DMS114 treated with DMSO at 0.1 percent for 48 hours (cell line): ENCODE results near the gene CD109.
"Not testable (repeated sequence)": the region's sequence is repeated elsewhere in the genome, so short reads cannot be mapped to it uniquely, and the experiment has no call there.

ENCODE experiments used
- DNase-seq: peaks from one replicate; lab custom pipeline; 2025; ENCODE audit not compliant: unreplicated experiment; lab: John Stamatoyannopoulos, UW

CD109 gene

GRCh38 chr6:73782911-73783310 is 86.9 kb downstream of the CD109 start:
- DNase-seq = no peak

- no peak for DNase-seq
These were observed 88.9 kb downstream of the CD109 start for GRCh38 chr6:73784726-73785505.

DNA sequence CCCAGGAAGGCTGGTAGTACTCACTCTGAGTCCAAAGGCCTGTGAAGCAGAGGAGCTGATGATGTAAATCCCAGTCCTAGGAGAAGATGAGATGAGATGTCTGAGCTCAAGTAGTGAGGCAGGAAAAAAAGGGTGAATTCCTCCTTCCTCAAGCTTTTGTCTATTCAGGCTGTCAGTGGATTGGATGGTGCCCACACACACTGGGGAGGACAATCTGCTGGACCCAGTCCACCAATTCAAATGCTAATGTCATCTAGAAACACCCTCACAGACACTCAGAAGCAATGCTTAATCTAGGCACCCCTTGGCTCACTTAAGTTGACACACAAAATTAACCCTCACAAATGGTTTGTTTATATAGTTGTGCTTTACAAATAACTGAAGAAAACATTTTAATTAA is 94.6 kb downstream of the CD109 start:
- DNase-seq = no peak

DNA sequence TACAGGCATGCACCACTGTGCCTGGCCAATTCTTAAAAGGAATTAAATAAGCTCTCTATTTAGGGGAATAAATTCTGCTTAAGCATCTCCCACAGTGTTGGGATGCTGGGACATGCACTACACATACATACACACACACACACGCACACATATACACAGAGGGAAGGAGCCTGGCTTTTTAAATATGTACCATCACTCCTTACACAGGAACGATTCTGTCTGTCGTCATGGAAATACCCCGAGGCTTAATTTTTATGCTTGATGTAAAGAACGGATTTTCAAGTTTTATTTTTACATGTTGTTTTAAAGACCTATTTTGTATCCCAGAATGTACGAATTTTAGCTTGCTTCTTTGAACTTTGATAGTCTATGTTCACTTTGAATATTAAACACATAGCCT is 95.3 kb downstream of the CD109 start:
- DNase-seq = no peak

- DNase-seq = no peak
These were observed 96.7 kb downstream of the CD109 start for GRCh38 chr6:73792738-73793137.

DNA sequence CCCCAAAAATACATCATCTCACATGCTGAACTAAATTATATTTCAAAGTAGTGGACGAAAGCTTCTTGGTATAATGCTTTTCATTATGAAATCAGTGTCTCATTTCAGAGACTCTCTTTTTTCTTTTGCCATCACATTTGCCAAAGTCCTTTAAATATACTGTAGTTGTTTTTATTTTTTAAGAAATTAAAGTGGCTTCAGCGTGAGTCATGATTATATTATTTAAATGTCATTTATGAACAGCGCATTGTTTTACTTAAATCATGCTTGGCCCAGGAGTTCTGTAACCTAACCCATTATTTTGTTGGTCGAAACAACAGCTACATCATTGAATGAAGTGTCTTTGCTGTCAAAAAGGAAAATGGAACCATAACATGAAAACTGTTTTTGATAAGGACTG is 100.9 kb downstream of the CD109 start:
- DNase-seq = no peak

DNA sequence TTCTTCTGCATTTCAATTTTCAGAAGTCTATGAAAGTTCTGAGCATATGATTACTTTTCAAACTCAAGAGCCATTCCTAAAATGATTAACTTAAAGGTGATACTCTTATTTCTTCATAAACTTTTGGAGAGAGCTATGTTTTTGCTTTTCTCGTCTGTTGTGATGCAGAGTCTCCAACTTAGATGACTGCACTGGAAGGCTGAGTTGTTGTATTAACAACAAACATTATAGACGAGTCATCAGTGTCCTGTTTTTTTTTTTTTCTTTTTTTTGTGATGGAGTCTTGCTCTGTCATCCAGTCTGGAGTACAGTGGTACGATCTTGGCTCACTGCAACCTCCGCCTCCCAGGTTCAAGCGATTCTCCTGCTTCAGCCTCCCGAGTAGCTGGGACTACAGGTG is 101.9 kb downstream of the CD109 start:
- DNase-seq = no peak

- no peak for DNase-seq
These were observed 102.6 kb downstream of the CD109 start for GRCh38 chr6:73798592-73798991.

DNA sequence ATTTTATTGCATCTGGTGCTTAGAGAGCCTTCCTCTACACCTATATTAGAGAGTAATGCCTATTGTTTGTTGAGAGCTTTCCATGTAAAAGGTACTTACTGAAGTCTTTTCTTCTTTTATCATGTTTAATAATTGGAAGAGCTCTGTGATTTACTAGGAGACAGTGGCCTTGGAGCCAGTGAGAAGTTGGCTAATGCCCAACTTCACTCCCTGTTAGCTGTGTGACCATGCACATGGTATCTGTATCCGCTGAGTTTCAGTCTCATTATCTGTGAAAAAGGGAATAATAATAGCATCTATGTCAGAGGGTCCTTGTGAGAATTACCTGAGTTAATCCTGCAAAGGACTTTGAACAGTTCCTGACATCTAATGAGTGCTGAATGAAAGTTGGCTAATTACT is 105.0 kb downstream of the CD109 start:
- no peak for DNase-seq

DNA sequence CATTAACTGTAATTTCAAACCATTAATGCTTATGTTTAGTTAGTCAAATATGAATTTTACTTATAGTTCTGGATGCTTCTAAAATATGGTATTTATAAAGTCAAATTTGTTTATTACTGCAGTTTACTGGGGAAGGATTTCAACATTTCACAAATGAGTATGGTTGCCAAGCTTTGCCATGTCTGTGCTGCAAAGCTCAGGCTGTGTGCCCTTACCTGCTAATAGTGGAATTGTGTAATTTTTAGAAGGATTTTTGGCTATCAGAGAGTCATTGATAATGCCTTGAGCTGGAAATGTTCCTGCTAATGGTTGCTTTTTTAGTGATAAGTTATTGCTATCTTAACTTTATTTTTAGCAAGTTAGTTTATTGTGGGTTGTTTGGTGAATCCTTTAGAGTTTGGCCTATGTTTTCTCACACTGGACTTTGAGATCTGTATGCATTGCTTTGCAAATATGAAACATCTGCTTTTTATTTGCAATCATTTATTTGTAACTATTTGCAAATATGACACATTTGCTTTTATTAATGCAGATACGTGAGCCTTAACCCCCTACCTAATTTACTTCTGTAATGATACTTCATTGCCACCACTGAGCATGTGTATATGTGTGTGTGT is 105.8 kb downstream of the CD109 start:
- no peak for DNase-seq

DNA sequence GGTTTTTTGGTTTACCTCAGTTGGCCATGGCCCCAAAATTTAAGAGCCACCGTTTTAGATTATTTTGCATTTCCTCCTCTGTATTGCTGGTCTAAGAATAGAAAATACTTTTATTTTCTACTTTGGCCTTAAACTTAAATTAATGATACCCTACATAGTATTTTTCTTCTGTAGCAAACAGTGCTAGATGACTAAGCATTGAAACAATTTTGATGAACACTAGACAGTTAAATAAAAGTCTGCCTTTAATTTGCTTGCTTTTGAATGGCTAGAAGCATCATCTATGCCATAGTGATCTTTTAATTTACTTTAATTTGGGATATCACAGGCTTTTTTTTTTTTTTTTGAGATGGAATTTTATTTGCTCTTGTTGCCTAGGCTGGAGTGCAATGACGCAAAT is 106.4 kb downstream of the CD109 start:
- DNase-seq = no peak

GRCh38 chr6:73803562-73804241 is 107.7 kb downstream of the CD109 start:
- peak; percentile 4 for DNase-seq

DNA sequence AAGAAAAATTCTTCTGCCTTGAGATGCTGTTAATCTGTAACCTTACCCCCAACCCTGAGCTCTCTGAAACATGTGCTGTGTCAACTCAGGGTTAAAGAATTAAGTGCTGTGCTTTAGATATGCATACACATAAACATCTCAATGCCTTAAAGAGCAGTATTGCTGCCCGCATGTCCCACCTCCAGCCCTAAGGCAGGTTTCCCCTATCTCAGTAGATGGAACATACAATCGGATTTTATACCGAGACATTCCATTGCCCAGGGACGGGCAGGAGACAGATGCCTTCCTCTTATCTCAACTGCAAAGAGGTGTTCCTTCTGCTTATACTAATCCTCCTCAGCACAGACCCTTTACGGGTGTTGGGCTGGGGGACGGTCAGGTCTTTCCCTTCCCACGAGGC is 109.2 kb downstream of the CD109 start:
- not testable (repeated sequence) for DNase-seq

- not testable (repeated sequence) for DNase-seq
These were observed 110.0 kb downstream of the CD109 start for GRCh38 chr6:73805982-73806381.

DNA sequence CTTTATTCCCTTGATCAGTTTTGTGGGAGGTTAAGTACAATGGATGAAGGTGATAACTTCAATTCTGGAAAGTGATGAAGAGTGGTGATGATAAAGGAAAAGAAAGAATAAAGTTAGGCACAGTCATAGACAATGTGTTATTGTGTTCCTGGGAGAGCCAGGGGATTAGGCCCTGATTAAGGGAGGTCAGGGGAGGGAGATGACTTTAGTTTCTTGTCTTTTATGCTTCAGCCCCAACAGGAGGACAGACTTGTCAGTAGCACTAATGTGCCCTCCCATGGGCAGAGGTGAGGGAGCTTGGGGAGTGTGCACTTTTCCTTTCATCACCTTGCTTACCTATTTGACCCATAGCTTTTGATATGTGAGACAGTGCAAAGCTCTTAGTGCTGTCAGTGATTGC is 115.7 kb downstream of the CD109 start:
- DNase-seq = no peak

GRCh38 chr6:73817253-73817652 is 121.2 kb downstream of the CD109 start:
- no peak for DNase-seq

DNA sequence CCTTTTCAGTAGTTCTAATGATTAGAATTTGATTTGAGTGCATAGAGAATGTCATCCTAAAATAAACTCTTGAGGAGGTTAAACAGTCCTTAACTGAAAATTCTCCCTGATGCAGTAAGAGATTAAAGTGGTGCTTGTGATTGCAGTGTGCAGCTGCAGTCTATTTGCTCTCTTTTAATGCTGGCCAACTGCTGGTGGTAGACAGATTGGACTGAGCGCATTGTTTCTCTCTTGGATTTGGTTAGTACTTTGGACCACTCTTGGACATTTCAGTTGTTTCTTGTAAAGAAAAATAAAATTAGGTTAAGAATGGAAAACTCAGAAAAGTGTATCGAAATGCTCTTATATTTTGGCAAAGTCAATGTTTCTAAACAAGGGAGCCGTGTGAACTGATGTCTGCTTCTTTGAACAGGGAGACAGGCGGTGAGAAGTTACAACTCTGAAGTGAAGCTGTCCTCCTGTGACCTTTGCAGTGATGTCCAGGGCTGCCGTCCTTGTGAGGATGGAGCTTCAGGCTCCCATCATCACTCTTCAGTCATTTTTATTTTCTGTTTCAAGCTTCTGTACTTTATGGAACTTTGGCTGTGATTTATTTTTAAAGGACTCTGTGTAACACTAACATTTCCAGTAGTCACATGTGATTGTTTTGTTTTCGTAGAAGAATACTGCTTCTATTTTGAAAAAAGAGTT is 127.2 kb downstream of the CD109 start:
- no peak for DNase-seq

GRCh38 chr6:73823832-73824231 is 127.8 kb downstream of the CD109 start:
- no peak for DNase-seq

DNA sequence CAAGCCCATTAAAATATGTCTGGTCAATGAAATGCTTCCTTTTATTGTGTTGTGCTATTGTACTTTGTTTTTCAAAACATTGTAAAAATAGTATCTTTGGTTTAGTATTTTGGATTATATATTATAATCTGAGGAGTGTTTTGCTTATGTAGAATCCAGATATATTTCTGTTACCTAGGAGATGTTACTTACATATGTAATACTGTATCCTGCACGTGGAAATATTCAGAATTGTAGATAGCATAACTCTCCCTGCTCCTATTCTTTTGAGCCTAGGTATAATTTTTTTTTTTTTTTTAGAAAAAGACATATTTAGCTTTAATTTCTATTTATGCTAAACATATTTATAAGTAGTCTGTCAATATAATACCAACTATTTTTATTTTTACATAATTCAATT is 130.6 kb downstream of the CD109 start:
- DNase-seq = no peak

GRCh38 chr6:73830119-73830518 is 134.1 kb downstream of the CD109 start:
- DNase-seq = no peak

DNA sequence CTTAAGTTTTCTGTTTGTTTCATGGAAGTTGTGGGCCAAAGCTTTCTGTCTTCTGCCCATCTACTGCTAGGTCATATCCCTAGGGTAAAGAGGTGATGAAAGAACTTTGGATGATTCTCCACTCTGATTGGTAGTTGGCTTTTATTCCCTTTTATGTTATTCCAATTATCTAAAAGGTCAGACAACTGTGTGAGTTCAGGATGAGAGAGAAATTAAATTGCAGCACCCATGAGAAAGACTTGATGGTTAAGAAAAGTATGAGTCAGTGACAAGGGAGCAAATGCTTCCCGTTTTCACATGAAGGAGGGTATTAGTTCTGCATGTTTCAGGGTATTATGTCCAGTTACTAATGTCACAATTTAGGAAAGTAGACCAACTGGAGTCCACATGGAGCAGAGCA is 136.3 kb downstream of the CD109 start:
- no peak for DNase-seq

- DNase-seq = not testable (repeated sequence)
These were observed 148.7 kb downstream of the CD109 start for GRCh38 chr6:73844696-73845095.
